ENCODE results near the gene NOS1.

The NOS1 gene

DNA sequence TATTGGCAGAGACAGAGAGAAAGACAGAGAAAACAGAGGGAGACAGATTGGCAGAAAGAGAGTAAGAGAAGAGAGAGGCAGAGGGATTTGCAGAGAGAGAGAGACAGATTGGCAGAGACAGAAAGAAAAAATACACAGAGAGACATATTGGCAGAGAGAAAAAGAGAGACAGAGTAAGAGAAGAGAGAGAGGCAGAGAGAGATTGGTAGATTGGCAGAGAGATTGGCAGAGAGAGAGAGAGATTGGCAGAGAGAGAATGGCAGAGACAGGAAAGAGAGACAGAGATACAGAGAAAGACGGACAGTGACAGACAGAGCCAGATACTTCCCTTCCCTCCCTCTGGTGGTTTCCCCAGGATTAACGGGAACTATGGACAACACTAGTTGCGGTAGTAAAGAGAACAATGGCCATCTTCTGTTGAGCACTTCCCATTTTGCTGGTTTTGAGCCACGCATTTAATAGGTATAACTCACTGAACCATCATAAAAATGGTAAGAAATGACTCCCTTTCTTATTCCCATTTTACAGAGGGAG is 2.6 kb upstream of the NOS1 start:
- DNase-seq: no peak

DNA sequence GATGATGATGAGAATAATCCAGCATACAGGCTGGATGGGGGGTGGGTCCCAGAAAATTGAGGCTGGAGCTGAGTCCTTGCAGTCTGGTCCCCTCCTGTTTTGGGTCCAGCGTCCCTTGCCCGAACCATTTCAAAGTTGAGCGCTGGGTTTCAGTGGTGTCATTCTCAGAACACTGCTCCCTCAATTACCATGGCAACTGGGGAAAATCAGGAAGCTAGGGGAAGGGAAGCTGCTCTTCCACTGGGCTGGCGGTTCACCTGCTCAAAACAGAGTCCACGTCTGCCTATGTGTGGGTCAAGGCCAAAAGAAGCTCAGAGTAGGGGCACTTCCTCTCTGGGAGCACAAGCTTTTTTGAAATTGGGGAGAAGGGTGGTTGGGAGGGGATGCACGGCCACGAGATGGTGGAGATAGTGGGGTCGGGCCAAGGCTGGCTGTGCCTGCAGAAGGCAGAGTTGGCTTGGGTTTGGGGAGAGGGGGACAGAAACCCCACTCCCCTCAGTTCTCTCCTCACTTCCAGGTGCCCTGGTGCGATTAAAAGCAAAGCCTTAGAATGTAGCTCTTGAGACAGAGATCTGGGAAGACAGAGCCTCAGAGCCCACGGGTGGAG is 1.7 kb upstream of the NOS1 start:
- peak in 2 of 51 donors; percentile 3 to 5 for DNase-seq

DNA sequence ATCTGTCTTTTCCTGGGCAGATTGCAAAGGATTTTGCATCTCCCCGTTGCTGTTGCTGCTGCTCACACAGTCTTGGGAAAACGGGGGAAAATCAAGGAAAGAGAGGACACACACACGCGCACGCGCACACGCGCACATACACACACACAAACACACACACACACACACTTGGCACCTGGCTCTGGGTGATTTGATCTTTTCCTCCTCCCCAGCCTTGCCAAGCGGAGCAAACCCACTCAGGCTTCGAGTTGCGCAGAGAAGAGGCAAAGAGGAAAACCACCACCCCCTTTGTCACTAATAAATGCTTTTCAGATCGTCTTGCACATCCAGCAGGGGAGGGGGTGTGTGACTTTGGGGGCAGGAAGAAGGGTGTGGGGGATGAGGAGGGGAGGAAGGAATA is 965 bp upstream of the NOS1 start:
- DNase-seq: peak in 2 of 51 donors; percentile 7 to 25

DNA sequence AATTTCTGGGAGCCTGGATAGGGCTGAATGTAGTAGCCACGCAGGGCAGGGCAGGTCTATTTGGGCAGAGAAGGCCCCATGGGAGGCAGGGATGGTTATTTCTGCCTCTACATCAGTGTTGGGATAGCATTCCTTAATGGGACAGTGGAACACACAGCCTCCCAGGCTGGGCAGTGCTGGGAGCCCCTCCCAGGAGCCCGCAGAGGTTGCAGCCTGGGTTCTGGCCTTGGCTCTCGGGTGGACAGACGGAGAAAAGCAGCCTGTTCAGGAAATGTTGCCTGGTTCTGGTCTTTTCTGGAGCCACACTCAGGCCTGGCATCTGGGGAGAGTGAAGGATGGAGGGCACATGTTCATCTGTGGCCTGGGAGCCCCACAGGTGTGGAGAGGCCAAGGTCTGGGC is 479 bp upstream of the NOS1 start:
- DNase-seq: no peak

DNA sequence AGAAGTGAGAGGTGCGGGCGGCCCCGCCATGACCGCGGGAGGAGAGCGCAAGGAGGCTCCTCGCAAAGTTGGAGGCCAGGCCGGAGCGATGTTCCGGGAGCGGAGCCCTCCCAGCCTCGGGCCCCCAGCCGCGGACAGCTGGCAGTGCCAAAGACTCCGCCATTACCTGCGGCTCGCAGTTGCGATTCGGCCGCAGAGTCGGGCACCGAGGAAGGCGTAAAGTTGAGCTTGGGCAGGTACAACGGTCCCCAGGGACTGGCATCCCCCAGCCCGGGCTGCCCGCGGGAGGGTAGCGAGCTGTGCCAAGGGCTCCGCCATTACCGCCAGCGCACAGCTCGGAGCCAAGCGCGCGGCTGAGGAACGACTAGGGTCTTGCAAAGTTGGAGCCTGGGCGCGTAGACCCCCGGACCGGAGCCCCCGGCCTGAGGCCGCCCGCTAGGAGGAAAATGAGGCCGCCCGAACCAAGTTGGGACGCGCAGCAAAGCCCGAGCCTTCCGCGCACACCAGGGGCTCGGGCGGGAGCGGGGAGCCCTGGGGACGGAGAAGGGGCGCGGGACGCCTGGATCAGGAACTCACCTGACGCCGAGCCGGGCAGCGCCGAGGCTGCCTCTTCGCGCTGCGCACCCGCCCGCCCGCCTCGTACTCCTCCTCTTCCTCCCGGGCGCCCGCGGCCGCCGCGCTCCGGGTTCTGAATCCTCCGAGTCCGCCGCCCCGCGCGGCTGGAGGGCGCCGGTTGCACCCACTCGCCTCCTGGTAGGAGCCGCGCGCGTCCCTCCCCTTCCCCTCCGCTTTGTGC is 677 bp downstream of the NOS1 start:
- DNase-seq: peak in 2 of 51 donors; percentile 5 to 9

DNA sequence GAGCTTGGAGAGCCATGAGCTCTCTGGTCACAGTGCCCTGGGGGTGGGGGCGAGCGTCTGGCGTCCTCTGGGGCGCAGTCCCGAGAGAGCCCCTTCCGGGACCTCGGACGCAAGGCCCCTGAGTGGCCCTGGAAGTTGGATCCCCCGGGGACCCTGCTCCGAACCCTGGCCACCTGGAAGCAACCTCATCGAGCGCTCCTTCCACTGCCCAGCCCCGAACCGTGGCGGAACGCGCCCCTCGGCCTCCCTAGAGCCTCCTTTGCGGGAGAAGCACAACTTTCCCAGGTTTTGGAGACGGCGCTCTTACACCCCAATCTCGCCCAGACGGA is 1.2 kb downstream of the NOS1 start:
- no peak for DNase-seq

DNA sequence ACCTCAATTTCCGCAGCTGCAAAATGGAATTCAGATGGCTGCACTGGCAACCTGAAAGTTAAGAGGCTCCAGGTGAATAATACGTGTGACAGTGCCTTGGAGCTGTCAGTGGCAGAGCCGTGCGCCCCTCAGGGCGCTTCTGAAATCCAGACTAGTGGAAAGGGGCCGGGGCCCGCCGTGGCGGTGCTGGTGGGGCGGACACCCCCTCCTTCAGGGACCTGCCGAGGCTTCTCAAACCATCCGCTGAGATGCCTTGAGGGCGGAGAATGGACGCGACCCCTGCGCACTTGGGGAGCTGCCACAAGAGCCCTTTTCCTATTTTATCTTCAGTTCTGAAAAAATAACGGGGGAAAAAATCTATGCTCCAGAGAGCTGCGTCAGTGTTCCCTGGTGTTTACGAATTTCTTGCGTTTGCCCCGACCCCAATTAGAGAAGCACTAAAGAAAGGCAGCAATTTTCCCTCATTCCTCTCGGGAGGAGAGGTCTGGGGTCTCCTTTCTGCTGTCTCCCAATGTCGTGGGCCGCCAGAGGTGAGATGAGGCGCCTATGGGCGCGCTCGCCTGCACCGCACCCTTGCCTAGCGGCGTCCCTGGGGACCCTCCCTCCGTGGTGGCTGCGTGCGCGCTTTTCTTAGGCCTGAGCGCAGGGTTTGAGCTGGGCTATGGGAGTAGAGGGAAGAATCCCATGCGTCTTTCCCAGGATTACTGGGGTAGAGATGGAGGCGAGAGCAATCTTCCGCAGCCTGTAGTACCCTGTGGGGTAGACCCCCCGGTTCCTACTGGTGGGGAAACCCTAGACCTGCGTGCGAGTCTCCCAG is 2.2 kb downstream of the NOS1 start:
- DNase-seq: no peak

DNA sequence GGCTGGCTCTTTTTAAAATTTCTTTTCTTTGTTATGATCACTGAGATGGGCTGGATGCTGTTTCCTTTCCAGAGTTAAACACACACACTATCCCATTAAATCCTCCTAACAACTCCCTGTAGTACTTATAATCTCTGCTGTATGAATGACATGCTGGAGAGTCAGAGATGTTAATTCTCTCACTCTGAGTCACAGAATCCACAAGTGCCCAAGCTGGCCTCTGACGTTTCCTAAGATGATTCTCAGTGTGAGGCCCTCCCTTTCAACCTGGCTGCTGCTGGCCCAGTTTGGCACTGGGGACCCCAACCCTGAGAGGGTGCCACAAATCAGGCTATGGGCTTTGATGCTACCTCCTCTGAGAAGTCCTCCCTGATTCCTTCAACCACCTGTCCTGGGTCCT is 5.4 kb downstream of the NOS1 start:
- no peak for DNase-seq

DNA sequence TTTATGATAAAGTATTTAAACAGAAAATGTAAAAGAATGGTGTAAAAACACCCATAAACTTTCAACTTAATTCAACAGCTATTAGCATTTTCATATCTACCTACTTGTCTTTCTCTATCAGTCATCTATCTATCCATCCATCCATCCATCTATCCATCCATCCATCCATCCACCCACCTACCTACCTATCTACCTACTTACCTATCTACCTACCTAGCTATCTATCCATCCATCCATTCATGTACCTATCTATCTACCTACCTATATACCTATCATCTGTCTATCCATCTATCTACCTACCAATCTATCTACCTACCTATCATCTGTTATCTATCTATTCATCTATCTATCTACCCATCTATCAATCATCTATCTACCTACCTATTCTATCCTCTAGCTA is 8.5 kb downstream of the NOS1 start:
- DNase-seq: no peak

DNA sequence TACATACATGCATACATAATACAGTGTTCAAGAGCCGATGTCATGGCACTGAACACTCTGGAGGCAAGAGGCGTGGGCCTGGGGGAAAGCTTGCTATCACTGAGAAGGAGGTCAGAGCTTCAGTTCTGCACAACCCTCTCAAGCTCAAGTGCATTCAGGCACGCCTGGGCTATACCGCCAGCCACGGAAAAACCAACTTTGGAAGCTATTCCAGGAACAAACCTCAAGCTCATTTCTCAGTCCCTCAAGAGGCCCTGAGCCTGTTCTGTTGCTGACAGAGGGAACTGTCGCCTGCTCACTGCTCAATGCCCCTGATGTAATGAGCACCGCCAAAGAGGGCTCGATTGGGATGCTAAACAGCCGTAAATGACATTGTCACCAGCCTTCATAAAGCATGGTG is 9.2 kb downstream of the NOS1 start:
- DNase-seq: no peak

DNA sequence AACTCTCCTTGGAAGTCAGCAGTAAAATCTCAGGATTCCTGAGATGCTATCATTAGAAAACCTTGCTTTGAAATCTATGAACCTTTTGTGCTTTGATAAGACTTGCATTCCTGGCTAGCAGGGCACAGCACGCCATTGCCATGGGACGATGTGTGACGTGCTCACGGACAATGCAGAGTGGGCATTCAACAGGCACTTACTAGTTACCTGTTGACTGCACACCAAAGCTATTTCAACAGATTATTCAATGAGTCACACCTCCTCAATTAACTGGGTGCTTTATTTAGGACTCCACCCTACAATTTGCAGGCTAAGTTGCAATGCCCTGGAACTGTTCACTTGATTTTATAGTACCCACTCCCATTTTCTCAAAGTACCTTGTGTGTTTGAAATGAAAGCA is 11.3 kb downstream of the NOS1 start:
- no peak for DNase-seq

DNA sequence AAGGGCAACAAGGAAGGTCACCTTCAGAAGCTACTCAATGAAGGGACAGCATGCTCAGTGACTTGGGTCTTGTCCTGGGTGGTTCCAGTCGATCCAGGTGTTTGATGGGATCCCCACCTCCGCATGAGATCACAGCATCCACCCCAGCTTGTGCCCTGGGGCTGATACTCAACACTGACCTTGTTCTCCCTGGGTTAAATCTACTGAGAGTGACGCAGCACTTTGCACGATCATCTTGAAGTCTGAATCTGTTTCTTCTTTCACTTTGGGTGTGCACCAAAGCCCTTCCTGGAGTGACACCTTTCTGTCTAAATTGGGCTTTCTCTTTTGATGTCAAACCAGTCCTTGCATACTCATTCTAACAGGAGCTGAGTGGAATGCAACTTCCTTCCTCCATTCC is 13.8 kb downstream of the NOS1 start:
- DNase-seq: no peak

DNA sequence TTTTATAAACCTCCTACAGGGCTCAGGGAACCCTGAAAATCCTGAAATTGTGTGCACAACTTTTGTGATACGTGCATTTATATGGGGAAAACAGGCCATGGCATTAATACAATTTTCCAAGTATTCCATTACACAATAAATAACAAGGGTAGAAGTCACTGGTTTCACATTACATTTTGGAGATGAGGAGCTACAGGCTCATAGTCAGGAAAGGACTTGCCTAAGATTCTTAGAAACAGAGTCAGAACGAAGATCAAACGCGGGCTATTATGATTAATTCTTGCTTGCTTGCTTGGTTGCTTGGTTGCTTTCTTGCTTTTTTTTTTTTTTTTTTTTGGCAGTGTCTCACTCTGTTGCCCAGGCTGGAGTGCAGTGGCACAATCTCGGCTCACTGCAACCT is 16.7 kb downstream of the NOS1 start:
- DNase-seq: no peak

DNA sequence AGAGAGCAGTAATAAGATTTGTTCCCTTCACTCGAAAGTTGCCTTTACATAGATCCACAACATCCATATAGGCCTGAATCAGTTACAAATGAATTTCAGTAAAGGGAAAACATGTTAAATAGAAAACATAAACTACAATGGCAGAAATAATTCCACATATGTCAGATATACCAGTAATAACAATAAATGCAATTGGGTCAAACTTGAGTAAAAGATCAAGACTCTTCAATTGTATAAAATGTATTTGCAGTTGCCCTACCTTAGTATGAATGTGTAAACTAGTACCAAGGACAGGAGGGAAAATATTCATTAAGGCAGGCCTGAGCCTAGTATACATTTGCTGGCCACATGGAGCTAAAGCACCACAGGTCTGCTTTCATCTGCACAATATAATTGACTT is 17.6 kb downstream of the NOS1 start:
- DNase-seq: no peak

DNA sequence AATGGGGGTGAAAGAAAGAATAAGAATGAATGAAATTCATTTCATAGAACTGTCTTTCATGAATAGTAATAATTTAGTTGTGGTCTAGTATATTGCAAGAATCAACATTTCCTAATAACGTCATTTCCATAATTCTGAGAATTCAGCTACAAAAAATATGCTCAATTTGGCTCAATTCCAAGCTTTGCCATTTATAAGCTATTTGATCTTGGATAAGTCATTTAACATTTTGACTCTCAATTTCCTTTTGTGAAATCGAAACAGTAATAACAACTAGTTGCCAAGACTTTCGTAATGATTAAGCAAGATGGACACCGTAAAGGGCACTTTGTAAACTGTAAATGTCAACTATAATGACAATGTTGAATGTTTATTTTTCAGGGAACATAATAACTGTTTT is 18.1 kb downstream of the NOS1 start:
- DNase-seq: no peak

DNA sequence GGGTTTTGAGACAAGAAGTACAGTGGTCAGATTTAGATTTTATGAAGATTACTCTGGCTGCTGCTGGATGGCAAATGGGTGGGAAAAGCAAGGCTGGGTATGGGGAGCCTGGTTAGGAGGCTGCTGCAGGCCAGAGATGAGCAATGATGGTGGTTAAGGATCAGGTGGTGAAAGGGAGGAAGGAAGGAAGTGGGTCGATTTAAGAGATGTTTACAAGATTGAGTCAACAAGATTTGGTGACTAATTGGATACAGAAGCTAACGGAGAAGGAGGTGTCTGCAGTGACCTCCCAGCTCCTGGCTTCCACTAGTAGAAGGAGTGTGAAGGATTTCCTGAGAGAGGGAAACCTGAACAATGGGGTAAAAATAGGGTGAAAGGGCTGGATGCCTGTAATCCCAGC is 18.7 kb downstream of the NOS1 start:
- DNase-seq: no peak

DNA sequence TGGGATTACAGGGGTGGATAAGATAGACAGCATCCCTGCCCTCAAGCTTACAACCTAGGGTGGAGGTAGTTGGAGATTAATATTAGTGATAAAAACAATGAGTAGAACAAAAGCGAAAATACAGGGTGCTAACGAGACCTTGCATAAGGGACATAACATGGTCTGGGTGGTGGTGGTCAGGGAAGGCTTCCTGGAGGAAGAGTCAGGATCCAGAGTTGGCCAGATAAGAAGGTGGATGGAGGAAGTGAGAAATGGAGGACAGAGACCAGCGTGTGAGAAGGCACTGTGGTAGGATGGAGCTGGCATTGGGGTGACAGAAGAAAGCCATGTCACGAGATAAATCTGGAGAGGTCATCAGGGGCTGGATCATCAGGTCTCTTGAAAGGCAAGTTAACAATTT is 19.2 kb downstream of the NOS1 start:
- no peak for DNase-seq

DNA sequence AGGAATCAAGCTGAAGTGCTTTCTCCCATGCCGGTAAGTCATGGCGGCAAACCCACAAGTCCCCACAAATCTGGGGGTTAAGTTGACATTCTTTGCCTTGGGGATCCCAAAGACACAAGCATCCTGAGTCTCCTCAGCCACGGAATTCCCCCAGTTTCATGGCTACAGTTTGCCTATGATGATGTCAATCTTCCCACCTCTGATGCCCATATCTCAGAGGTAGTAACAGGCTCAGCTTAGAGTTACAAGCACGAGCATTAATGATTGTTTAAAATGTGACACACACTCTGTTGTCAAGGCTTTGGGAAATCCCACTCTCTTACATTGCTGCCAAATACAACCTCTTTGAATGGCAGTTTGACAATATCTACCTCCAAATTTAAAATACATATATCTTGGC is 22.3 kb downstream of the NOS1 start:
- no peak for DNase-seq

DNA sequence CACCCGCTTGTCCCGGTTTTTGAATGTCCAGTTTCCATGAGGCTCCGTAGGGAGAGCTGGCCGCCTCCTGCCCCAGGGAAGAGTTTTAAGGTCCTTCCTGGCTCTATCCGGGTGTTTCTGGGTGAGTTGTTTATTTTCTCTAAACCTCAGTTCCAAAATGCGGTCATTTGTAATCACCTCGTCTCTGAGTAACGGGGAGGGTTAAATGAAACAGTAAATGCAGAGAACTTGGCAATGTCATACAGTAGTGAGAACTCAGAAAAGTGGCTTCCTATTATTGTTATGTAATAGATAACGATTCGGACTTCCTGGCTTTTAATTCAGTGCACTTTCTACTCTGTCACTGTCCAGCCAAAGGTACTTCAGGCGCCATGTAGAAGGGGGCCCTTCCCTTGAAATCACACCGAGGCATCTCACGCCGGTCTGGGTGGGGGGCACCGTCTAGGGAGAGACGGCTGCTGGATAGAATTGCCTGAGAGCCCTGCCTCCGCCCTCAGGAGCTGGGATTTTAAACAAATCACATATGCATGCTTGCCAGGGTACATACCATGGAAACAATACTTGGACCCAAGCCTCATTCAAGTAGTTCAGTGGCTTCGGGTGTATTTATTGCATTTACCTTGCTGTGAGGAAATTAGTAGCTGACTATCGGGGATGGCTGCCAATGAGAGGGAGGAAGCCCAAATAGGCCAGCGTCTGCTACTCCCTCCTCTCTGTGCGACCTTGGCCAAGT is 26.4 kb downstream of the NOS1 start:
- DNase-seq: no peak

DNA sequence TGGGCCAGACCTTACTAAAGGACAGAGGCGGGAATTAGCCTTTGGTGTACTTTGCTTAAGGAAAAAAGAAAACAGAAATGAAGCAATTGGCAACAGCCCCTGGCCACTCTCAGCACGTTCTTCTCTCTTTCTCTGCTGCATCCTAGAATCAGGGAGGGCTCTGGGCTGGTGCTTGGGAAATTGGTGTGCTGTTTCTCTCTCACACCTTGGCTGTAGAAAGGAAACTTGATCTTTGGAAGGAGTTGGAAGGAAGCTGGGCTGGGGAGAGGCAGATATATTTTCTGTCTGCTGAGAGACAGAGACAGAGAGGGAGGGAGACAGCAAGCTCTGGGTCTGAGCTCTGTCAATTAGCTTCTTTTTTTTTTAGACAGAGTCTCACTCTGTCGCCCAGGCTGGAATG is 27.4 kb downstream of the NOS1 start:
- no peak for DNase-seq

DNA sequence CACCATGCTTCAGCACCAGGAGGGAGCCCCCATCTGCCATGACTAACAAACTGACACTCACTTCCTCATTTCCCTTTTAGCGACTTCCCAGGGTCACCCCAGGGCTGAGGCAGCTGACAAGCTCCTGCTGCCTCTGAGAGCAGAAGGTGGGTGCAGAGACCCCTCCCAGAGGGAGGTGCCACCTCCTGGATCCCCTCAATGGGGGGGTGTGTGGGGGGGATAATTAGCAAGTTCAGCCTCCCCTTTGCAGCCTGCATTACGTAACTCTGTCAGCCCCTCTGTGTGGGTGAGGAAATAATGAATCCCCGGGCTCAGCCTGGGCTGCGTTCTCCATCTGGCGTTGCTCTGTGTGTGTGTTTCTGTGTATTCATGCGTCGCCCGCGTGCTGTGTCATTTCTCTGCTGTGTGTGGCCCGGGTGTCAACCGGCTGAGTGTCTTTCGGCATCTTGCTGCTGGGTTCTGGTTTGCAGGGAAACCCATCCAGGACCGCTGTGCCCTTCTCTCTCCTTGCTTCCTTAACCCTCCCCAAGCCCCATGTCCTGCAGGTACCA is 28.0 kb downstream of the NOS1 start:
- peak in 6 of 51 donors; percentile 5 to 45 (median 12) for DNase-seq

DNA sequence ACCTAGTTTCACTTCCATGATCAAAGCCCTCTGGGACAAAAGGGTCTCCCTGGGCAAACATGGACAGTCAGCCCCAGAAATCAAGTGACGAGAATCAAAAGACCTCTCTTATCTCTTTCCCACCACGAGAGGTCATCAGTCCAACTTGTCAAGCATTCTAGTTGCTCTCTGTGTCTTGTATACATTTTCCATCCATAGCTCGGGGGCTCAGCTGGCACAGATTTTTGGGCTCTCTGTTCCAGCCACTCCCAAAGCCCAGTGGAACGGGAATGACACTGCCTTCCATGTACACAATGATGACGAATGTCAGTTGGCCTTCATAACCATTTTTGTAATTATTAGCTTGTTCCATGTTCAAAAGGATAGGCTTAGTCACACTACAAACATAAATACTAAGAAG is 29.7 kb downstream of the NOS1 start:
- DNase-seq: no peak
